Epithelial cell of proximal tubule (primary cell): Measurements from ENCODE around the gene LOXL3. TPM values are rescaled to one million over a fixed set of nuclear protein-coding genes. Genes with fewer than 3 reads are reported as not detected.

Source experiments
- DNase-seq: peaks from one replicate; pipeline ENCODE4 v3.0.0-alpha.2; 2011; ENCODE audit warnings: low read depth
- H3K4me3 ChIP-seq: 2 replicates; pipeline ENCODE4 v1.5.1; 2011; ENCODE audit warnings: low read depth, mild to moderate bottlenecking, low read length
- CTCF ChIP-seq: conservative IDR thresholded peaks from 2 replicates; pipeline ENCODE4 v1.5.1; 2012; ENCODE audit warnings: low read depth, mild to moderate bottlenecking, low read length
- total RNA-seq: library from RNA; depleted of rRNA; stranded (reverse); fragments of >200 nt; gene quantifications from 2 replicates; pipeline ENCODE4 v1.2.3, GENCODE V29; 2015

Gene LOXL3
- total RNA-seq, 1 donor from 2014 or later: 5.9 TPM

- no peak for DNase-seq
- no peak overlapping the region for H3K4me3 ChIP-seq
- TF ChIP-seq CTCF: no peak
Measured at GRCh38 chr2:74527741-74528140, 26.0 kb downstream of the LOXL3 start.

DNA sequence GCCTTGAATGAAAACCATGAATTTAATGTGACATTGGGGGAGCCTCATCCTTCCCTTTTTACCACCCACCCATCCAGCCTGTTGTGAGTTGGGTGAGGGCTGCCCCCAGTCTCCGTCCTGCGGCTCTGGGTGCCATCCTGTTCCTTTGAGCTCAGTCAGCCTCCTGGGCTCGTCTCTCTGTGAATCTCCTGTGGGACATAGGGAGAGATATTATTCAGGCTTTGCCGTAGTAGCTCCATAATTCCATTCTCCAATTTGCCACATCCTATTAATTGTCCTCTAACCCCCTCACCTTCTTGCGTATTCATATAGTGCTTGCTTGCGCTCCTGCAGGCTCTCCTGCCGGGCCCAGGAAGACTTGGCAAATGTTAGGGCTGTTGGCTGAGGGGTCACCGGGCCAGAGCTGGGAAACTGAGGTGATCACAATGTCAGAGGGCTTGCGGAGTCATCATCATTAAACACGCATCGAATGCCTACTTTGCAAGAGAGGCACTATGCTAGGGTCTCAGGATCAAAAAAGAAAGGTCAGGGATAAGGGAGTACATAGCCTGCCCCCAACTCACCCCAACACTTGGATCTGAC is 27.0 kb downstream of the LOXL3 start:
- no peak for TF ChIP-seq CTCF
- DNase-seq: no peak
- H3K4me3 ChIP-seq: no peak overlapping the region

DNA sequence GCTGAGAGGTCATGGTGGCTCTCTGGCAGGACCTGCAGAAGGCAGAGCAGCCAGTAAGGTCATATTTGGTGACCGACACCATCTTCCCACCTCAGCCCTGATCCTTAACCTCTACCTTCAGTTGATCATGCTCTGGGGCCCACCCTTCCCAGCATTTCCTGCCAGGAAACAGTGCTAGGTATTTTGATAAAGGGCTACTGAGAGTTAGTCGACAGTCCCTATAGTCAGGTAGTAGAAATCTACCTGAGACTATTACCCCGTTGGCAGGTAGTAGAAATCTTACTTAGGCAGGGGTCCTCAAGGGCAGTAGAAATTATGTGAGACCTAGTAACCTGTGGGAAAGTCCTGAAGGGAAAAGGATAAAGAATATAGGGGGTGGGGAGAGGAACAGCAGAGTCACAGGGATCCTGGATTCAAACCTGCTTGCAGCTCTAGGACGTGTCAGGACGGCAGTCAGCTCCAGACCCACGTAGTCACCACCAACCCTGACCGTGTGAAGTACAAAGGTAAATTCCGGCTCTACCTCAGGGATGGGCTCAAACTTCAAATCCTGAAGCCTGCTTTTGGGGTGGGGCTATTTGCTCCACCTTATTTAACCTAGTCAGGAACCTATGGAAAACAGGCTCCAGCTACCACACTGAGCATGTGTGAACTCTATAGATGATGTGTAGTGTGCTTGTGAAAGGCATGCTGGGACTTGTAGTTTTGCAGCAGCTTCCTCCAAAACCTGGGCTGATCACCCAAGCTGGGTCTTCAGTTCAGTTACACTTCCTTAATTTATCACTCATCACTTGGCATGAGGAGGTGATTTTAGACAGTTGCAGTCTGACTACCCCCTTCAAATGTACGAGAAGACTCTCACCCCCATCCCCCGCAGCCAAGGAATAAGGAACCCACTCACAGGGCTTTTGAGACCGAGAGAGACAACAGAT is 27.8 kb downstream of the LOXL3 start, which contains the start of gene DQX1:
Gene DQX1, minus strand, starts transcription at position 515 of the 932 bp plus-strand sequence. Its CDS starts 502 bp downstream, at position 13.
- no peak for DNase-seq
- no peak for TF ChIP-seq CTCF
- no peak within 1 kb of the TSS for H3K4me3 ChIP-seq

- no peak for TF ChIP-seq CTCF
- no peak overlapping the region for H3K4me3 ChIP-seq
Measured at GRCh38 chr2:74524955-74525716, 28.6 kb downstream of the LOXL3 start.

DNA sequence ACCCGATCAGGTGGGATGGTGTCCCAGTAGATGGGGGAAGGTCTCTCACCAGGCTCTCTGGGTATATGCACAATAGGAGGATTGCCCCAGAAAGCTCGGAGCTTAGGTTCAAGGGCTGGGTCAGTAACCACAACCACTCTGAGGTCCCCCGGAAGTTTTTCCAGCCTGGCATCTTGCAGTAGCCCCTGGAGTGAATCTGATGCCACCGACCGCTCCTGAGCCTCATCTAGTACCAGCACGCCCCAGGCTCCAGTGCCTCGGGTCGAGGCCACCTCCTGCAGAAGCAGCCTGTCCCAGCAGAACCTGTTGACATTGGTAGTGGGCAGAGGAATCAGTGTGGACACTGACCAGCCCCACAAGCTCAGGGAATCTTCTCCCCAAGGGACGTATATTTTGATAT is 29.7 kb downstream of the LOXL3 start:
- DNase-seq: no peak
- H3K4me3 ChIP-seq: no peak overlapping the region
- no peak for TF ChIP-seq CTCF

More at GRCh38 chr2:74524955-74525716, 28.6 kb downstream of the LOXL3 start:
- no peak for DNase-seq

GRCh38 chr2:74522516-74522915 is 31.2 kb downstream of the LOXL3 start:
- no peak for DNase-seq

More at GRCh38 chr2:74522516-74522915, 31.2 kb downstream of the LOXL3 start:
- H3K4me3 ChIP-seq: no peak overlapping the region
- no peak for TF ChIP-seq CTCF
